Adrenal gland (tissue), 5 donors: ENCODE measurements around the gene WDR19.

ENCODE experiments used
- POLR2A ChIP-seq, 2 donors: fragments of 450-650 bp; IDR thresholded peaks; one replicate each; pipeline ENCODE4 v1.6.1; 2017; ENCODE audit warnings: antibody characterized with exemption in 2 of 2, mild to moderate bottlenecking in 2 of 2, moderate library complexity in 1 of 2
- TF ChIP-seq, protein P1 (sequence below), 6 experiments: fragments of 450-650 bp in 4 of 6; fragments of 200-600 bp in 2 of 6; sonication (generic) in 1 of 6; IDR thresholded peaks; 1 replicate in 5 of 6; 2 replicates in 1 of 6; pipeline versions ENCODE4 v1.5.1 to v1.8.0; 2016 to 2021; ENCODE audit warnings: antibody characterized with exemption in 6 of 6, mild to moderate bottlenecking in 2 of 6, moderate library complexity in 1 of 6
- donor health status: DM: no; HTN: no; CAD: no.

DNA sequence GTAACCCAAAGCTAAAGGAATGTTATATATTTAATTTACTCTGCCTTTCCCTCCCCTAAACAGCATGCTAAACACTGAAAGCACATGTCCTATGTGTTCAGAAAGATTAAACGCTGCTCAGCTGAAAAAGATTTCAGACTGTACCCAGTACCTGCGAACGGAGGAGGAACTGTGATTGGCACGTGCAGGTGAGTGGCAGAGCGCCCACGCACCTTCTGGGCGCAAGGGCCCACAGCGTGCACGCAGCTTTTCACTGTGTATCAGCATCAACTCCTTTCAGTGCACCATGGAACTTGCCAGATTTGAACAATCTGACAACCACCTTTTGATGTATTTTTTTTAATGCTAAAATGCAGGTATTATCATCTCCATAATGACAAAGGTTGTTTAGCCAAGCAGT lies 96.1 kb downstream of the WDR19 start:
- TF ChIP-seq, protein P1, sequence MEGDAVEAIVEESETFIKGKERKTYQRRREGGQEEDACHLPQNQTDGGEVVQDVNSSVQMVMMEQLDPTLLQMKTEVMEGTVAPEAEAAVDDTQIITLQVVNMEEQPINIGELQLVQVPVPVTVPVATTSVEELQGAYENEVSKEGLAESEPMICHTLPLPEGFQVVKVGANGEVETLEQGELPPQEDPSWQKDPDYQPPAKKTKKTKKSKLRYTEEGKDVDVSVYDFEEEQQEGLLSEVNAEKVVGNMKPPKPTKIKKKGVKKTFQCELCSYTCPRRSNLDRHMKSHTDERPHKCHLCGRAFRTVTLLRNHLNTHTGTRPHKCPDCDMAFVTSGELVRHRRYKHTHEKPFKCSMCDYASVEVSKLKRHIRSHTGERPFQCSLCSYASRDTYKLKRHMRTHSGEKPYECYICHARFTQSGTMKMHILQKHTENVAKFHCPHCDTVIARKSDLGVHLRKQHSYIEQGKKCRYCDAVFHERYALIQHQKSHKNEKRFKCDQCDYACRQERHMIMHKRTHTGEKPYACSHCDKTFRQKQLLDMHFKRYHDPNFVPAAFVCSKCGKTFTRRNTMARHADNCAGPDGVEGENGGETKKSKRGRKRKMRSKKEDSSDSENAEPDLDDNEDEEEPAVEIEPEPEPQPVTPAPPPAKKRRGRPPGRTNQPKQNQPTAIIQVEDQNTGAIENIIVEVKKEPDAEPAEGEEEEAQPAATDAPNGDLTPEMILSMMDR (IDR thresholded peaks at IDR 0.05), result no peak
- no peak for TF ChIP-seq POLR2A (IDR thresholded peaks at IDR 0.05)
